IPS DF 4.7 (cell line): Measurements from ENCODE around the gene PPARD.
"Not testable (repeated sequence)": the region's sequence is repeated elsewhere in the genome, so short reads cannot be mapped to it uniquely, and the experiment has no call there.

ENCODE experiments used
- DNase-seq: peaks from one replicate; pipeline ENCODE4 v3.0.0-alpha.2; 2013; ENCODE audit warnings: low spot score; ENCODE audit errors: extremely low read depth

The PPARD gene

GRCh38 chr6:35403544-35404442 is 61.4 kb downstream of the PPARD start:
- DNase-seq = no peak

GRCh38 chr6:35406711-35407485 is 64.5 kb downstream of the PPARD start:
- no peak for DNase-seq

- no peak for DNase-seq
Measured at GRCh38 chr6:35409245-35409644, 66.9 kb downstream of the PPARD start.

- DNase-seq = no peak
Measured at GRCh38 chr6:35410131-35410530, 67.8 kb downstream of the PPARD start.

- DNase-seq = no peak
Measured at GRCh38 chr6:35411066-35411465, 68.7 kb downstream of the PPARD start.

GRCh38 chr6:35412102-35412501 is 69.7 kb downstream of the PPARD start:
- DNase-seq = no peak

- DNase-seq = no peak
Measured at GRCh38 chr6:35413911-35414310, 71.6 kb downstream of the PPARD start.

- no peak for DNase-seq
Measured at GRCh38 chr6:35415065-35415891, 72.9 kb downstream of the PPARD start.

- DNase-seq = no peak
Measured at GRCh38 chr6:35417979-35418661, 75.8 kb downstream of the PPARD start.

GRCh38 chr6:35419417-35419816 is 77.1 kb downstream of the PPARD start:
- DNase-seq = no peak

- DNase-seq = no peak
Measured at GRCh38 chr6:35419961-35420360, 77.6 kb downstream of the PPARD start.

- DNase-seq = no peak
Measured at GRCh38 chr6:35425284-35425683, 82.9 kb downstream of the PPARD start.

- no peak for DNase-seq
Measured at GRCh38 chr6:35426074-35426473, 83.7 kb downstream of the PPARD start.

- DNase-seq = no peak
Measured at GRCh38 chr6:35427435-35427834, 85.1 kb downstream of the PPARD start.

- DNase-seq = no peak
Measured at GRCh38 chr6:35427851-35428321, 85.5 kb downstream of the PPARD start.

GRCh38 chr6:35428421-35429149 is 86.2 kb downstream of the PPARD start:
- DNase-seq = no peak

- no peak for DNase-seq
Measured at GRCh38 chr6:35429463-35429862, 87.1 kb downstream of the PPARD start.

- DNase-seq = no peak
Measured at GRCh38 chr6:35432291-35432690, 89.9 kb downstream of the PPARD start.

- DNase-seq = not testable (repeated sequence)
Measured at GRCh38 chr6:35432702-35433101, 90.3 kb downstream of the PPARD start.
